Measurements from ENCODE around the gene ECI1. TPM values are rescaled to one million over a fixed set of nuclear protein-coding genes. Genes with fewer than 3 reads are reported as not detected.
A peak's percentile ranks its signal among the peaks of the same experiment; 100 is the strongest.

The ECI1 gene
- total and polyA plus RNA-seq, 2 of the 13 experiments (the other 11 are each of a cell fraction or from before 2014, with no cell fraction given): 82.0 to 102 TPM

DNA sequence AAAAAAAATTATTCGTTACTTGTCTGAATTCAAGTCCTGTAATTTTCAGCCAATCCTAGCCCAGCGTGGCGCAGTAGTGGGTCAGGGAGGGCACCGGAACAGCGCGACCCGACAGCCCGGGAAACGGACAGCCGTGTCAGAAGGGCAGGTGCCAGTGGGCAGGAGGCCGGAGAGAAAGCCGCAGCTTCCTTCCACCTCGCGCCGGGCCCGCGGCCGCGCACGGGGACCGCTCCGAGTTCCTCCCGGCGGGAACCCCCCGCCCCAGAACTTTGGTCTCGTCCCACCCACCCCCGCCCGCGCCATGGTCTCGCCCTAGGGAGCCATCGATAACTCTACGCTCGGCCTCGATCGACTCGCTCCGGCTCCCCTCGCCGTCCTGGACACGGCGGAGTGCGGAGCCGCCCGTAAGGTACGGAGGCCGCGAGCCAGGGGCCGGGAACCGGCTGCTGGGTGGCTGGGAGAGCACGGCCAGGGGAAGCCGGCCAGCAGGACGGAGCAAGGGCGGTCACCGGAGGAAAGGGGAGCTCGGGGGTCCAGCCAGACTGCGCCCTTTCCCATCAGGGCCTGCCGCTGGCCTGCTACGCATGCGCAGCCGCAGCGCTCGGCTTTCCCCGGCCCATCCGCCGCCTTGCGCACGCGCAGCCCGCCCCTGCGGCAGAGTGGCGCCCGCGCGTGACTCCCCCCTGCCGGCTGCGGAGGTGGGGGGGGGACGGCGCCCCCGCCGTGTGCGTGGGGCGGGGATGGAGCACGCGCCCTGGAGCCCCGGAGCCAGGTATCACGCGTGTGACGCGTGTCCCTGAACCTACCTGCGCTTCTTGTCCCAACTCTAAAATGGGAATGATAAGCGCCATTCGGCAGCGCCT lies 46.1 kb downstream of the ECI1 start, which contains the start of gene MLST8 (continued):
- TF ChIP-seq, protein P1, sequence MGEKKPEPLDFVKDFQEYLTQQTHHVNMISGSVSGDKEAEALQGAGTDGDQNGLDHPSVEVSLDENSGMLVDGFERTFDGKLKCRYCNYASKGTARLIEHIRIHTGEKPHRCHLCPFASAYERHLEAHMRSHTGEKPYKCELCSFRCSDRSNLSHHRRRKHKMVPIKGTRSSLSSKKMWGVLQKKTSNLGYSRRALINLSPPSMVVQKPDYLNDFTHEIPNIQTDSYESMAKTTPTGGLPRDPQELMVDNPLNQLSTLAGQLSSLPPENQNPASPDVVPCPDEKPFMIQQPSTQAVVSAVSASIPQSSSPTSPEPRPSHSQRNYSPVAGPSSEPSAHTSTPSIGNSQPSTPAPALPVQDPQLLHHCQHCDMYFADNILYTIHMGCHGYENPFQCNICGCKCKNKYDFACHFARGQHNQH (CRISPR knock-in tag; IDR thresholded peaks at IDR 0.05): peak; percentile 53; the same call in 1 of the 2 replicates
- TF ChIP-seq ZNF839 (CRISPR knock-in tag; IDR thresholded peaks at IDR 0.05; ENCODE audit: borderline replicate concordance): 0 out of 2 replicates have a peak, but pooled peaks have one; percentile 15
- TF ChIP-seq TAF15 (IDR thresholded peaks at IDR 0.05; ENCODE audit: low read depth, low read length, poor library complexity, severe bottlenecking): peak; percentile 79
- TF ChIP-seq ZNF768 (CRISPR knock-in tag; IDR thresholded peaks at IDR 0.05): peak; percentile 77; the same call in 1 of the 2 replicates
- TF ChIP-seq ZNF20 (CRISPR knock-in tag; IDR thresholded peaks at IDR 0.05): 0 out of 2 replicates have a peak, but pooled peaks have one; percentile 81
- TF ChIP-seq MEF2D (CRISPR knock-in tag; IDR thresholded peaks at IDR 0.05): 0 out of 2 replicates have a peak, but pooled peaks have one; percentile 37
- no peak; the same call in 1 of the 2 replicates for TF ChIP-seq NCOA2 (CRISPR knock-in tag; IDR thresholded peaks at IDR 0.05)
- TF ChIP-seq ZC3H4 (CRISPR knock-in tag; IDR thresholded peaks at IDR 0.05; ENCODE audit: borderline replicate concordance): no peak
- TF ChIP-seq FOSL2 (CRISPR knock-in tag; IDR thresholded peaks at IDR 0.05): no peak; the same call in 1 of the 2 replicates
- TF ChIP-seq GFI1 (CRISPR knock-in tag; IDR thresholded peaks at IDR 0.05; ENCODE audit: borderline replicate concordance): peak; percentile 59; the same call in 1 of the 2 replicates
- peak; percentile 49; the same call in 1 of the 2 replicates for TF ChIP-seq FOXJ3 (CRISPR knock-in tag; IDR thresholded peaks at IDR 0.05; ENCODE audit: borderline replicate concordance)
- TF ChIP-seq, protein P2, sequence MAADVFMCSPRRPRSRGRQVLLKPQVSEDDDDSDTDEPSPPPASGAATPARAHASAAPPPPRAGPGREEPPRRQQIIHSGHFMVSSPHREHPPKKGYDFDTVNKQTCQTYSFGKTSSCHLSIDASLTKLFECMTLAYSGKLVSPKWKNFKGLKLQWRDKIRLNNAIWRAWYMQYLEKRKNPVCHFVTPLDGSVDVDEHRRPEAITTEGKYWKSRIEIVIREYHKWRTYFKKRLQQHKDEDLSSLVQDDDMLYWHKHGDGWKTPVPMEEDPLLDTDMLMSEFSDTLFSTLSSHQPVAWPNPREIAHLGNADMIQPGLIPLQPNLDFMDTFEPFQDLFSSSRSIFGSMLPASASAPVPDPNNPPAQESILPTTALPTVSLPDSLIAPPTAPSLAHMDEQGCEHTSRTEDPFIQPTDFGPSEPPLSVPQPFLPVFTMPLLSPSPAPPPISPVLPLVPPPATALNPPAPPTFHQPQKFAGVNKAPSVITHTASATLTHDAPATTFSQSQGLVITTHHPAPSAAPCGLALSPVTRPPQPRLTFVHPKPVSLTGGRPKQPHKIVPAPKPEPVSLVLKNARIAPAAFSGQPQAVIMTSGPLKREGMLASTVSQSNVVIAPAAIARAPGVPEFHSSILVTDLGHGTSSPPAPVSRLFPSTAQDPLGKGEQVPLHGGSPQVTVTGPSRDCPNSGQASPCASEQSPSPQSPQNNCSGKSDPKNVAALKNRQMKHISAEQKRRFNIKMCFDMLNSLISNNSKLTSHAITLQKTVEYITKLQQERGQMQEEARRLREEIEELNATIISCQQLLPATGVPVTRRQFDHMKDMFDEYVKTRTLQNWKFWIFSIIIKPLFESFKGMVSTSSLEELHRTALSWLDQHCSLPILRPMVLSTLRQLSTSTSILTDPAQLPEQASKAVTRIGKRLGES (CRISPR knock-in tag; IDR thresholded peaks at IDR 0.05; ENCODE audit: borderline replicate concordance): peak; percentile 39; the same call in 1 of the 2 replicates
- no peak for TF ChIP-seq ATF1 (CRISPR knock-in tag; IDR thresholded peaks at IDR 0.05)
- TF ChIP-seq ZNF749 (CRISPR knock-in tag; IDR thresholded peaks at IDR 0.05; ENCODE audit: borderline replicate concordance): no peak
- TF ChIP-seq, protein P3, sequence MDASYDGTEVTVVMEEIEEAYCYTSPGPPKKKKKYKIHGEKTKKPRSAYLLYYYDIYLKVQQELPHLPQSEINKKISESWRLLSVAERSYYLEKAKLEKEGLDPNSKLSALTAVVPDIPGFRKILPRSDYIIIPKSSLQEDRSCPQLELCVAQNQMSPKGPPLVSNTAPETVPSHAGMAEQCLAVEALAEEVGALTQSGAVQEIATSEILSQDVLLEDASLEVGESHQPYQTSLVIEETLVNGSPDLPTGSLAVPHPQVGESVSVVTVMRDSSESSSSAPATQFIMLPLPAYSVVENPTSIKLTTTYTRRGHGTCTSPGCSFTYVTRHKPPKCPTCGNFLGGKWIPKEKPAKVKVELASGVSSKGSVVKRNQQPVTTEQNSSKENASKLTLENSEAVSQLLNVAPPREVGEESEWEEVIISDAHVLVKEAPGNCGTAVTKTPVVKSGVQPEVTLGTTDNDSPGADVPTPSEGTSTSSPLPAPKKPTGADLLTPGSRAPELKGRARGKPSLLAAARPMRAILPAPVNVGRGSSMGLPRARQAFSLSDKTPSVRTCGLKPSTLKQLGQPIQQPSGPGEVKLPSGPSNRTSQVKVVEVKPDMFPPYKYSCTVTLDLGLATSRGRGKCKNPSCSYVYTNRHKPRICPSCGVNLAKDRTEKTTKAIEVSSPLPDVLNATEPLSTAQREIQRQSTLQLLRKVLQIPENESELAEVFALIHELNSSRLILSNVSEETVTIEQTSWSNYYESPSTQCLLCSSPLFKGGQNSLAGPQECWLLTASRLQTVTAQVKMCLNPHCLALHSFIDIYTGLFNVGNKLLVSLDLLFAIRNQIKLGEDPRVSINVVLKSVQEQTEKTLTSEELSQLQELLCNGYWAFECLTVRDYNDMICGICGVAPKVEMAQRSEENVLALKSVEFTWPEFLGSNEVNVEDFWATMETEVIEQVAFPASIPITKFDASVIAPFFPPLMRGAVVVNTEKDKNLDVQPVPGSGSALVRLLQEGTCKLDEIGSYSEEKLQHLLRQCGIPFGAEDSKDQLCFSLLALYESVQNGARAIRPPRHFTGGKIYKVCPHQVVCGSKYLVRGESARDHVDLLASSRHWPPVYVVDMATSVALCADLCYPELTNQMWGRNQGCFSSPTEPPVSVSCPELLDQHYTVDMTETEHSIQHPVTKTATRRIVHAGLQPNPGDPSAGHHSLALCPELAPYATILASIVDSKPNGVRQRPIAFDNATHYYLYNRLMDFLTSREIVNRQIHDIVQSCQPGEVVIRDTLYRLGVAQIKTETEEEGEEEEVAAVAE (CRISPR knock-in tag; IDR thresholded peaks at IDR 0.05; ENCODE audit: borderline replicate concordance): peak; percentile 64; the same call in 1 of the 2 replicates
- peak; percentile 86; the same call in 1 of the 2 replicates for TF ChIP-seq ZMAT3 (CRISPR knock-in tag; conservative IDR thresholded peaks at IDR 0.05)
- peak; percentile 32; the same call in 1 of the 2 replicates for TF ChIP-seq NRL (CRISPR knock-in tag; IDR thresholded peaks at IDR 0.05; ENCODE audit: borderline replicate concordance)
- TF ChIP-seq HNF4A (CRISPR knock-in tag; IDR thresholded peaks at IDR 0.05): no peak
- no peak for TF ChIP-seq ONECUT2 (CRISPR knock-in tag; IDR thresholded peaks at IDR 0.05)

Measured in HepG2 (cell line).